PC-3 (cell line): ENCODE results near the gene ST8SIA5.

Experiments
- EZH2 ChIP-seq: fragments of 300-600 bp; sonication (generic); IDR thresholded peaks from one replicate; pipeline ENCODE4 v1.6.1; 2017; ENCODE audit warnings: antibody characterized with exemption, mild to moderate bottlenecking, low read length; ENCODE audit not compliant: unreplicated experiment
- EZH2phosphoT487 ChIP-seq: fragments of 300-600 bp; sonication (generic); IDR thresholded peaks from 2 replicates; pipeline ENCODE4 v1.6.1; 2018; ENCODE audit warnings: mild to moderate bottlenecking, antibody characterized with exemption, low read length, borderline replicate concordance
- TF ChIP-seq, protein P1 (sequence below): fragments of 300-600 bp; sonication (generic); conservative IDR thresholded peaks from 2 replicates; pipeline ENCODE4 v1.5.1; 2017; ENCODE audit warnings: antibody characterized with exemption, low read depth, mild to moderate bottlenecking, low read length

DNA sequence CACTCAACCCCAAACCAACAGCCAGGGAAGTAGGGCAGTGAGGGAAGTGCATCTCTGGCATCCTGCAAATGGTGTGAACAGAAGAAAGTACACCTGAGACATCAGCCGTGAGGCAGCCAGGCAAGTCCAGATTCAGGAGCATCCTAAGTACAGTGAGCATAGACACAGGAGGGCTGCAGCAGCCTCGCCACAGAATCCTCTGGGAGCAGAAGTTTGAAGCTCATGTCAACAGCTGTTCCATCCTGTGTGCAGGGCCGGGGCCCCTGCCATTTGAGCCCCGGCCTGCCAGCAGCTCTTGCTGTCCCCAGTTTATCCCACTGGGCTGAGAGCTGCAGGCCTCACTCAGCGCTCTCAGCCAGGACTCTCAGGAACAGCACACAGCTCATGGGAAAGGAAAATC, 114.3 kb downstream of the ST8SIA5 start:
- TF ChIP-seq, protein P1, sequence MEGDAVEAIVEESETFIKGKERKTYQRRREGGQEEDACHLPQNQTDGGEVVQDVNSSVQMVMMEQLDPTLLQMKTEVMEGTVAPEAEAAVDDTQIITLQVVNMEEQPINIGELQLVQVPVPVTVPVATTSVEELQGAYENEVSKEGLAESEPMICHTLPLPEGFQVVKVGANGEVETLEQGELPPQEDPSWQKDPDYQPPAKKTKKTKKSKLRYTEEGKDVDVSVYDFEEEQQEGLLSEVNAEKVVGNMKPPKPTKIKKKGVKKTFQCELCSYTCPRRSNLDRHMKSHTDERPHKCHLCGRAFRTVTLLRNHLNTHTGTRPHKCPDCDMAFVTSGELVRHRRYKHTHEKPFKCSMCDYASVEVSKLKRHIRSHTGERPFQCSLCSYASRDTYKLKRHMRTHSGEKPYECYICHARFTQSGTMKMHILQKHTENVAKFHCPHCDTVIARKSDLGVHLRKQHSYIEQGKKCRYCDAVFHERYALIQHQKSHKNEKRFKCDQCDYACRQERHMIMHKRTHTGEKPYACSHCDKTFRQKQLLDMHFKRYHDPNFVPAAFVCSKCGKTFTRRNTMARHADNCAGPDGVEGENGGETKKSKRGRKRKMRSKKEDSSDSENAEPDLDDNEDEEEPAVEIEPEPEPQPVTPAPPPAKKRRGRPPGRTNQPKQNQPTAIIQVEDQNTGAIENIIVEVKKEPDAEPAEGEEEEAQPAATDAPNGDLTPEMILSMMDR, result no peak
- TF ChIP-seq EZH2 (no peak), EZH2phosphoT487 (no peak)
